Inflammatory macrophage treated with lipopolysaccharide for 4 hours (primary cell): ENCODE measurements around the gene ZNF417.
"Not testable (repeated sequence)": the region's sequence is repeated elsewhere in the genome, so short reads cannot be mapped to it uniquely, and the experiment has no call there.

Experiments
- DNase-seq: peaks from one replicate; pipeline ENCODE4 v3.0.0-alpha.2; 2020

Gene ZNF417

DNA sequence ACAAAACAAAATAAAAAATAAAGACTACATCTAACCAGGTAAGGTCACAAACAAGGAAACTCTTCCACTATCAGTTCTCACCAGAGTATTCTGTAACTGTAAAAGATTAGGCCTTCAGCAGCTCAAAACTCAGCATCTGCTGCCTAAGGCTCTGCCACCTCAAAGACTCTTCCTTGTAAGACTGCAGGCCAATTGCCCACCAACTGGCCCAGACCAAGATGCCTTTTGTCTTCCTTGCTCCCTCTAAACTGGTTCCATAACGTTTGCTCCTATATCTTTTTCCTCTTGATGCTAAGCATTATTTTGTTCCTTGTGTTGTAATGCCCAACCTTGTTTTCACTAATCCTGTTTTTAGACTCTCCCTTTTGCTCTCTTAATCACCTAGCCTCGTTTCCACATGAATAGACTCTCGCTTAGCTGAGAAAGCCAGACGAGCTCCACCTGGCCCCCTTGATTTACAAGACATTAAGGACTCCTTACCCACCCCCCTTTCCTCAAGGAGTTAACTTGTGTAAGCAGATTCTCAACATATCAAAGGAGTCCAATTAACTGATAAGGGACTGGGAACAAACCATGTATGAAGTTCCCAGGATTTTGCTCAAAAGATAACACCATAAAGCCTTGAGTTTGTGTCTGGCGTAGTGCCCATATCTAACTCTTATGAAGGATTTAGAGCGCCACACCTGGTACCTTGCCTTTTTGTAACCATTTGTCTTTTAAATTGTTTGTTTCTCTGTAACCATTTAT, 29.0 kb downstream of the ZNF417 start:
- no peak for DNase-seq

GRCh38 chr19:57886046-57886445, 30.3 kb downstream of the ZNF417 start:
- DNase-seq = no peak

DNA sequence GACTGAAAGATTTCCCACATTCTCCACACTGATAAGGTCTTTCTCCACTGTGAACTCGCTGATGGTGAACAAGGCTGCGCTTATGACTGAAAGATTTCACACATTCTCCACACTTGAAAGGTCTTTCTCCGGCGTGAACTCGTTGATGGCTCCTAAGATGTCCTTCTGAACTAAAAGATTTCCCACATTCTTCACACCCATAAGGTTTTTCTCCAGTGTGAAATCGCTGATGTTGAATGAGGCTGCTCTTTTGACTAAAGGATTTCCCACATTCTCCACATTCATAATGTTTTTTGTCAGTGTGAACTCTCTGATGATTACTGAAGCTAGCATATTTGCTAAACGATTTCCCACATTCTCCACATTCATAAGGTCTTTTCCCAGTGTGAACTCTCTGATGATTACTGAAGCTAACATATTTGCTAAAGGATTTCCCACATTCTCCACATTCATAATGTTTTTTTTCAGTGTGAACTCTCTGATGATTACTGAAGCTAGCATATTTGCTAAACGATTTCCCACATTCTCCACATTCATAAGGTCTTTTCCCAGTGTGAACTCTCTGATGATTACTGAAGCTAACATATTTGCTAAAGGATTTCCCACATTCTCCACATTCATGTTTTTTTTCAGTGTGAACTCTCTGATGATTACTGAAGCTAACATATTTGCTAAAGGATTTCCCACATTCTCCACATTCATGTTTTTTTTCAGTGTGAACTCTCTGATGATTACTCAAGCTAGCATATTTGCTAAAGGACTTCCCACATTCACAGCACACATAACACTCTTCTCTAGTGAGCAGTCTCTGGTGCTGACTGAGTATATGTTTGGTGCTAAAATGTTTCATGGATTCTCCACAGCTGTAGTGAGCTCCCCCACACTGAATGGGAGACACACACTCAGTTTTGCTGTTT, 42.3 kb downstream of the ZNF417 start:
- DNase-seq = not testable (repeated sequence)

- DNase-seq = no peak
Measured at GRCh38 chr19:57872450-57872849, 43.9 kb downstream of the ZNF417 start.

DNA sequence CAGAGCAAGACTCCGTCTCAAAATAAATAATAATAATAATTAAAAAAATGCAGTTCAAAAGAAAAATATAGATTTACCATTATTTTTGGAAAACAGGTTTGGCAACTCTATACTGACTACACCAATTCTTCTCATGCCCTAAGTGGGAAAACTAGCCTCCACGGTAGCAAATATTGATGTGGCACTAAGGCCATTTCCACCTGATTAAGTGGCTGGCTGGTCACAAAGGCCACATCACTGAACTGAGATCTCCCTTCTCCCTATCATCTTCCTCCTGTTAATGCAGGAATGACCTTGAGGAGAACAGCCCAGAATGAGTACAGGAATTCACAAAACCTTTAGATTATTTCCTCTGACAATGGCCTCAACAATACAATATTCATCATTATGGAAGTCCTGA, 46.2 kb downstream of the ZNF417 start:
- DNase-seq = no peak

GRCh38 chr19:57869655-57870054, 46.7 kb downstream of the ZNF417 start:
- not testable (repeated sequence) for DNase-seq

DNA sequence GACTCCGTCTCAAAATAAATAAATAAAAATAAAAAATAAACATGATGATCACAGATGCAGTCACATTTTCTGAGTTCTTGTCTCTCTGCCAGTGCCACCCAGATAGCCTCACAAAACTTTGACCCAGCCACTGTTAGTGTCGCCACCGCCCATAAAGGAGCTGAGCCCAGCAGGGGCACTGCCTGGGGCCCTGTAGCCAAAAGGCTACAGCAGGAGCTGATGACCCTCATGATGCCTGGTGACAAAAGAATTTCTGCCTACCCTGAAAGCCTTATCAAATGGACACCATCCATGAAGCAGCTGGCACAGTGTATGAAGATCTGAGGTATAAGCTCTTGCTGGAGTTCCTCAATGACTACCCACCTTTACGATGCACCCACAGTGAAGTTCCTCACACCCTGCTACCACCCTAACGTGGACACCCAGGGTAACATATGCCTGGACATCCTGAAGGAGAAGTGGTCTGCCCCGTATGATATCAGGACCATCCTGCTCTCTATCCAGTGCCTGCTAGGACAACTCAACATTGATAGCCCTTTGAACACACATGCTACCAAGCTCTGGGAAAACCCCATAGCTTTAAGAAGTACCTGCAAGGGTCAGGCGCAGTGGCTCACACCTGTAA, 48.4 kb downstream of the ZNF417 start:
- no peak for DNase-seq
